COLO829 (cell line): ENCODE data around the gene BOK.

Experiments used
- DNase-seq: peaks from one replicate; pipeline ENCODE4 v3.0.0; 2012; ENCODE audit warnings: low spot score

Gene BOK

GRCh38 chr2:241601841-241602240 is 43.3 kb downstream of the BOK start:
- no peak for DNase-seq

GRCh38 chr2:241602720-241603119 is 44.2 kb downstream of the BOK start:
- DNase-seq, result no peak

GRCh38 chr2:241603686-241604085 is 45.1 kb downstream of the BOK start:
- no peak for DNase-seq

GRCh38 chr2:241606186-241606585 is 47.6 kb downstream of the BOK start:
- no peak for DNase-seq

- no peak for DNase-seq
Observed at GRCh38 chr2:241607162-241607885, 48.8 kb downstream of the BOK start.

- no peak for DNase-seq
Observed at GRCh38 chr2:241608881-241609280, 50.3 kb downstream of the BOK start.

GRCh38 chr2:241609859-241610793 is 51.6 kb downstream of the BOK start:
- DNase-seq, result no peak

GRCh38 chr2:241611062-241611461 is 52.5 kb downstream of the BOK start:
- DNase-seq, result no peak

GRCh38 chr2:241612156-241613016 is 53.8 kb downstream of the BOK start:
- DNase-seq, result no peak

- no peak for DNase-seq
Observed at GRCh38 chr2:241613017-241613780, 54.7 kb downstream of the BOK start.

- no peak for DNase-seq
Observed at GRCh38 chr2:241615041-241615440, 56.5 kb downstream of the BOK start.

GRCh38 chr2:241615522-241616052 is 57.0 kb downstream of the BOK start:
- DNase-seq, result no peak

GRCh38 chr2:241616168-241617125 is 57.9 kb downstream of the BOK start:
- DNase-seq, result no peak

GRCh38 chr2:241617431-241618154 is 59.0 kb downstream of the BOK start:
- DNase-seq, result no peak

- DNase-seq, result no peak
Observed at GRCh38 chr2:241618296-241618805, 59.8 kb downstream of the BOK start.

GRCh38 chr2:241618829-241619228 is 60.3 kb downstream of the BOK start:
- DNase-seq, result no peak

- DNase-seq, result no peak
Observed at GRCh38 chr2:241619597-241620418, 61.3 kb downstream of the BOK start.

GRCh38 chr2:241620419-241620769 is 61.8 kb downstream of the BOK start:
- DNase-seq, result no peak
